GM19468 (cell line): ENCODE results near the gene ARHGEF4.

Source experiments
- ATAC-seq: cut with Tn5 transposase; IDR thresholded peaks from one replicate; pipeline ENCODE4 v1.9.1; 2021; ENCODE audit warnings: mild to moderate bottlenecking, moderate library complexity, moderate number of reproducible peaks; ENCODE audit not compliant: unreplicated experiment; ENCODE audit errors: extremely low read depth

Gene ARHGEF4, protein sequence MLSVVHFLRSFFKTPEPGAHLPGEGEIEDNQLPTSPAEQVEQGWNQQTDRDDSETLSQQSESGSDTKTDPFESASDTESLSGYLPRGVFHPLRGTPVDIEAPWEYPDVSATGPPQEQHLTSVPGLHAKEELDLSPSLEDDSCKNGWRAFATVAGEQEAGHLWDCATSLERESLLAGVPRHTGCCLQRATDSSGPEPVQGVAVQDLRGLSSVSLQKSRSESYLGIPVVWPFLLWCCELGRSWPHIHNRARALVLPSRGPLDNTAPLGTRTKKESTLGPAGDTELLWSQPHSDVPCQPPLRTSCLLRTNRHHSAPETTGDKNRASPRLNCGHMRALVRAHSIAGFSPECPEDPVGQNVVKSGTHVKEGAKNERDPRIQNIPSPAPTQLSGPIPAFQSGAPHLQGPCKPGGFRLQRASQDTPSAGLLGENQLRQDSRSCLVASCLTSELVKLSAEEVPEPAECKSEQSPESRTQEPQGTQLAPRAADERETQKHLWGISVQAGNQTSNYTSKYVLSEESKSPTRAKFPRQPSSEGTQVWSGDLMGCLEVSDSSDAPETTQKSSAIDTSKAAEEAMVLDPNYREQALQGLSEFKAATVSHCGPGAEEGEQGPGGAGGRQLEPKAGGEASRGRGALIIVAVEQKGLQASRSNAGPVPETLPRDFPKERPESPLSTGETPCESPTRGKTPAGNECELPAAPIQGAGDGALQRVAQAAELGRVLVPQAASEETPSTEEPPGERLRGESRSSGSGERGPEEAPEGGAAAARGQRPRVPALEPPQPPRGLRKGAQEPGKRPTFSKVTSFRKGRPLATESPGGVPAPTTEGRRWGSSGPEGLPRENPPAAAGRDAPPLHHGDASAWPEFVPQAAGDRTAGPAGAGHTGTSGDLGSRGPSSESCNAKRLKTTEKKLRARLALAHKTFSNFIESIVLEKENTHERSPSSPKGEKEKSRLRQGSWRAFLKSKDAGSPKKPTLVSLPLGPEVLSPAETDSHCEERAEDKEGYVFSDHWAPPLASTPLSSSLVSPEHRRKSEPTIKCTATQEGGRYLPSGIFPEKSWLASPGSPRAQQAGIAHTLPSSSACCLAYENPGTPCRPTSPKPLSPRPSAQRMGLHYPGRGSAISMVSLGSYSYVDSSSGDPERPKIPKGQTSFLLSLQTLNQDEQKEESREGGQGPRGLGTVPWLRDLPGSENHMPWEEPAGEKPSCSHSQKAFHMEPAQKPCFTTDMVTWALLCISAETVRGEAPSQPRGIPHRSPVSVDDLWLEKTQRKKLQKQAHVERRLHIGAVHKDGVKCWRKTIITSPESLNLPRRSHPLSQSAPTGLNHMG (N-terminal part only)

DNA sequence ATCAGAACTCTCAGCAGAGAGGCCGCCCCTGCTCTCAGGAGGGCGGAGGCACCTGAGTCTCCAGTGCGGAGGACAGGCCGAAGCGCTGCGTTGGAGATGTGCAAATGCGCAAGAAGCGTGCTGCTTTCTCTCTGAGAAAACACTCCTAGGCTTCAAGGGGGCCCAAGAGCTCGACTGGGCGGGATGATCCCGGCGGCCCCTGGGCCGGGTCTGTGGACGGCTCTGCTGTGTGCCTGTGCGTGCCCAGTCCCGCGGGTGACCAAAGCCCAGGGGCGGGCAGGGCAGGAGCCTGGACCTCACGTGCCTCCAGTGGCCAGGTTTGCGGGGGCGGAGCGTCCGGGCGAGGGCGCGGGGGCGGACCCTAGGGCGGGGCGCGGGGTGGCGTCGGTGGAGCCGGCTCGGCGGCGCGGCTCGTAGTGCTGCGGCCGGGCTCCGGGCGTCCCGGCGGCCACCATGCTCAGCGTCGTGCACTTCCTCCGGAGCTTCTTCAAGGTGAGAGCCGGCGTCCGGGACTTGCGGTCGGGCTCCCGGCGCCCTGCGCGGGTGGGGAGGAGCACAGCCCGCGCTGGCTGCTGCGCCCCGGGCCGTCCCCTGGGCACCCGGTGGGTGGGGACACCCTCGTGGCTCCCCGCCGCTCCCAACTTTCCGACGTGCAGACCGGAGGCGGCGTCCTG, at the start of gene ARHGEF4:
ARHGEF4 (plus strand) TSS at position 414 of the 674 bp plus-strand sequence; CDS start at position 454, 40 bp downstream.
- no peak for ATAC-seq

DNA sequence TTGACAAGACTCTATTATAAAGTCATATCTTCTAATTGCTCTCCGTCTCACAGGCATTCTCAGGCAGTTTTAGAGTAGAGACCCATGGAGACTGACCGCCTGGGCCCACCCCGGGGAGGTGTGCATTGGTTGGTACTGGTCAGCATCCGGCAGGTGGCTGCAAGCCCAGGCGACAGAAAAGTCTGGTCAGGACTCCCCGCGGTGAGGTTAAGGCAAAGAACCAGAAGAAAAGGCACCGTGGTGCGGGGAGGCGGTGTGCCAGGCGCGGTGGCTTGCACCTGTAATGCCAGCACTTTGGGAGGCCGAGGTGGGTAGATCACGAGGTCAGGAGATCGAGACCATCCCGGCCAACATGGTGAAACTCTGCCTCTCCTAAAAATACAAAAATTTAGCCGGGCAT, 48.9 kb upstream of the ARHGEF4 start:
- ATAC-seq, result no peak

DNA sequence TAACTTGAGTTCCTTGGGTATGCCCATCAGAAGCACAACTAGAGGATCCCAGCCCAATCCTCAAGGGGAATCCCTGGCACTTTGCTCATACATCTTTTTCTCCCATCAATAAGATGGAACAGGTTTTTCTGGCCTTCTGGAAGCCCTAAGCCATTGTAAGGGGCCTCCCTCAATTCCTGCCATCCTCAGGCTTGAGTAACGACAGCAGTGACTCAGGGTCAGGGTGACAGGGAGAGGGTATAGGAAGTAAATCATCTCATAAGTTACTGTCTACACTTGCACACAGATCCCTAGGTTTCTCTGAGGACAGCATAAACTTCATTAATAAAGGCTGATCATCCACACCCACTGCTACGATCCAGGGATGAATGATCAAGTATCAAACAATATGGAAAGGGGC, 46.4 kb upstream of the ARHGEF4 start:
- ATAC-seq, result no peak

DNA sequence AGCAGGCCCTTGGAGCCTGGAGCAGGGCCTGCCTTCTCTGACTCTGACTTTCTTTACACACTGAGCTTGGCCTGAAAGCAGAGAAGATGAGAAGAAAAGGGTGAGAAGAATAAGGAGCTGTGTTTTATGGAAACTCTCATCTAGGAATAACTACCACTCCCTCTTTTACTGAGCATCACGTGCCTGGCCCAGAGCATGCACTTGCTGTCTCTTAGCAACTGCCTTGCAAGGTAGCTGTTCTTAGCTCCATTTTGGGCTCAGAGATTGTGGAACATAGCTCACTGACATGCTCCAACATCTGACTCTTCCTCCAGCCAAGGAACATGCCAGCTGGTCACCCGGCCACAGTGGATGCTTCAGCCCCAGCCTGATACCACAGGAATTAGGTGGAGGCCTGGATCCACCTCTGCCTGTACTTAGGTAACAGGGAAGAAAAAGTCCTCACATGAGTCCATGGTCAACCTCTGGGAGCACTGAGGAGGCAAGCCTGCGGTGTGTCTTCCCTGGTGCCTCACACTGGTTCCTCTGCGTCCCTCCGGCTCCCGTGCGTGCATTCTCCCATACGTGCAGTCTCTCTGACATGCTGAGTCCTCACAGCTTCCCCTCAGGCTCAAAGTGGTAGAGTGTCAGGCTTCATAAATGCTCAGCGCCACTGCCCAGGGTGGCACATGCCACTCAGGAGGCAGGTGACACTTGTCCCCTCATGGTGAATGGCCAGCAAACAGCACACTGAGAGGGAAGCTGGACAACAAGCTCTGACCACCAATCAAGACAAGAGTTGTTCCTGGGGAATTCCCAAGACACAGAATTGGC, 45.7 kb upstream of the ARHGEF4 start:
- ATAC-seq, result no peak

DNA sequence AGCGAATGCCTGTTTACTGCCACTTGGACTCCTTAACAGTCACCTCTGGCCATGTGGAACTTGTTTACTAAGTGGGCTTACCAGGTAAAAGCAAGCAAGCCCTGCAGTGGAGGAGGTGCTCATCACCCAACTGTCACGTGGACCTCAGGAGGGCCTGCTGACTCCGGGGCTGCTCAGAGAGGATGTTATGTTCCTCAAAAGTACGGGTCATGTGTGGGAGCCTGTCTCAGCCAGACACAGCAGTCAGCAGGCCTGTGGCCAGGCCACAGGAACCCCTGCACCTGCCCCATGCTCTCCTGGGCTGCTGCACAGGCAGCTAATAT, 45.1 kb upstream of the ARHGEF4 start:
- ATAC-seq, result no peak

DNA sequence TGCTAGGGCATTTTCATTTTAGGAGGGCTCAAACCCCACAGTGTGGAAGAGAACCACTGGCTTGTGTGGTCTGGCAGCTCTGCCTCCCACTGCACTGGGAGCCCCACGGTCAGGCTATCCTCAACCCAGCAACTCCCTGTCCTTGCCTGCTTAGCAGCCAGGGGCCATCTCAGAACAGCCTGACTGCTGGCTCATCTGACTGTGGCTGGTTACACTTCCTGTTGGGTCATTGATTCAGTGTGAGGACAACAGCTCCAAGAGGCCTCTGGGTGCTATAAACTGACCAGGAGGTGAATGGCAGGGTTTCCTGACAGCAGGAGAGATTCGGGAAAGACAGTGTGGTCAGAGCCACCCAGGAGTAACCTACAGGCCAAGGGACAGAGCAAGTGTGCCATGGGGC, 41.3 kb upstream of the ARHGEF4 start:
- ATAC-seq, result no peak

DNA sequence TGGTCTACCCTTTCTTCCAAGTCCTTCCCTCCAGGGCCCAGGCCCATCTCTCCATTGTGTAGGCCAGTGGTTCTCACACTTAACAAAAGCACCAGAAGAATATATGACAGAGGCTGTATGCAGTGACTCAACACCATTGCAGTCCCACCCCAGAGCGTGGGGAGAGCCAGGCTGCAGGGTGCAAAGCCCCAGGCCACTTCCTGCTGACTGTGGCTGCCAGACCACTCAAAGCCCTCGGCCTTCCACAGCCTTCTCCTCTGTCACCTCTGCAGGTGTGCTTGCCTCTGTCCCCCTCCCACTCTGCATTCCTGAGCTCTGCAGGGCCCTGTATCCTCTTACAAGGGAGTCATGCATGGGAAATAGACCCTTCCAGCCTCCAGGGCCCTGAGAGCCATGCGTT, 40.4 kb upstream of the ARHGEF4 start:
- ATAC-seq, result no peak

DNA sequence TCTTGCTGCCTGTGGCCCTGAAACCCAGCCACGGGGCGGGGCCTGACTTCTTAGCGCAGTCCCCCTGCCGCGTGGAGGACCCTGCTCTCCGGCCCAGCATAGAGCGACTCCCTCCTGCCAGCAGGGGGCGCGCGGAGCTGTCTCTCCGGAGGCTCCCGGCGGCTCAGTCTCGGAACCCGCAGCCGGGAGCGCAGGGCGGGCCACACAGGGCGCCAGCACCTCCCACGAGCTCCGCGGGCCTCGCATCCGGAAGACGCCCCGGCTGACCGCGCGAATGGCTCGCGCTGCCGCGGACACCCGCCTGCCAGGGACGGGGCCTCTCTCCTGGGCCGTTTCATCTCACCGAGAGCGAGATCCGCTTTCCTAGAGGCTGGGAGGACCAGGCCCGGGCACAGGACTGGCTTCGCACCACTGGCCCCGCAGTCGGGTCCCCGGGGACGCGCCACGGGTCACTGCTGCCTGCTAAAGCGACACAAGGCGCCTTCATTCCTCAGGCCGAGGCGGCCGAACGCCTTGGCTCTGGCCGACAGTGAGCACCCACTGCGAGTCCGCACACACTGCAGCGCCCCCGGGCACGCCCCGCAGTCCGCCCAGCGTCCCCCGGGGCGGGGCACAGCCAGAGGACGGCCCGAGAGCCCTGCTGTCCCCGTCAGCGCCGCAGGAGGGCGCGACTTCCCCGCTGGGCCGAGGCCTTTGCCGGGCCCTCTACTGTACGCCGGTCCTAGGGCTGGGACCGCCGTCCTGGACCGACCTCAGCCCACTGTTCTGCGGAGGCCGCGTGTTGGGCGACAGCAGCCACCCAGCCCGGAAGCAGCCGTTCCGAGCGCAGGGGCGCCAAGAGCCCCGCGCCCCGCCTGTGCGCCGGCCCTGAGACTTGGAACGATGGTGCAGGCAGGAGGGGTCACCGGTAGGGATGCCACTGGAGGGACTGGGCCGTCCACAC, 39.0 kb upstream of the ARHGEF4 start:
- ATAC-seq, result peak; percentile 87

DNA sequence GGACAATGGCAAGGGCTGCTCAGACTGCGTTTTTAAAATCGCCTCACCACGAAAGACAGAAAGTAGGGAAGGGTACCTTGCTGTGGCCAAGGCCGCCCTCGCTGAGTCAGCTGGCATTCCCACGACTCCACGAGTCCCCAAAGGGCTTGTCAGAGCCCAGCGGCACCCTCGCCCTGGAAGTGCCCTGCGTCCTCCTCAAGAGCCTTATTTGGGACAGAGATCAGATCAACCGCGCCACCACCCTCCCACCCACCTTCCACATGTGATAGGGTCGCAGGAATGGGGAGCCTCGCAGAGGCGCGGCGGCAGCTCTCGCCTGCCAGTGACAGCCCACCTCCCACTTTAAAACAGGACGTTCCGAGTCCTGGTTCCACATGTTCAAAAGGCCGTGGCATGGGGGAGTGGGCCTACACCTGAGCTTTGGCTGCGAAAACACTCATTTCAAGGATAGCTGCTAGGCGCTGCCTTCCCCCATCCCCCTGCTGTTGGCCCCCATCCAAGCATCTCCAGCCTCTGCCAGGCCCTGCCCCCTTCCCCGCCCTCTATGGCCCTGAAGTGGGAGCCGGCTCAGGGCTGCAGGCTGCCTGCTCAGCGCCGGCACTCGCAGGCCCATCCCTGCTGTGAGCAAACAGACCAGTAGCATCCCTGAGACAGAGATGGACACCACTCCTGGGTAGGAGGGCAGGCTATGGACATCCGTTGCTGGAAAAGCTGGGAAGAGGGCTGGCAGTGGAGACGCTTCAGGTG, 38.1 kb upstream of the ARHGEF4 start:
- no peak for ATAC-seq

DNA sequence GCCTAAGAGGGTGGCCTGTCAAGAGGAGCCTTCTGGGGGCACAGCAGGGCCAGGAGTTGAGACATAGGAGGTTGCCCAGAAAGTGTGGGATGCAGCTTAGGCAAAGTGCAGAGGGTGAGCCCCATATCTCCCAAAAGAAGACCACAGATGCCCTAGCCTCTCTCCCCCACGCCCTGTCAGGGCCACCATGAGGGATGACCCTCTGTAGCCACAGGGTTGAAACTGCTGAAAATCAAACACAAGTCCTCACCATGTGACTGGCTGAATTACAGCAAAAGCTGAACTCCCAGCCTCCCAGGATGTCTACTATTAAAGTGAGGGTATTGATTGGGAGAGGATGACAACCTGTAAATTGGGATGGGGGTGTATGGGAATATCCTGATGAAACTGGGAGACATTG, 37.4 kb upstream of the ARHGEF4 start:
- ATAC-seq, result no peak

DNA sequence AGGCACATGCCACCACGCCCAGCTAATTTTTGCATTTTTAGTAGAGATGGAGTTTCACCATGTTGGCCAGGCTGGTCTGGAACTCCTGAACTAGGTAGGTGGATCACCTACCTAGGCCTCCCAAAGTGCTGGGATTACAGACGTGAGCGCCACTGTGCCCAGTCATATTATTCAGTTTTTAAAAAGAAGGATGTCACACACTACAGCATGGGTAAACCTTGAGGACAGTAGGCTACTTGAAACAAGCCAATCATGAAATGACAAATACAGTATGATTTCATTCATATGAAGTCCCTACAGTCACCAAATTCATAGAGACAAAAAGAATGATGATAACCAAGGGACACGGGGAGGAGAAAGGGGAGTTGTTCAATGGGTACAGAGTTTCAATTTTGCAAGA, 31.1 kb upstream of the ARHGEF4 start:
- no peak for ATAC-seq

DNA sequence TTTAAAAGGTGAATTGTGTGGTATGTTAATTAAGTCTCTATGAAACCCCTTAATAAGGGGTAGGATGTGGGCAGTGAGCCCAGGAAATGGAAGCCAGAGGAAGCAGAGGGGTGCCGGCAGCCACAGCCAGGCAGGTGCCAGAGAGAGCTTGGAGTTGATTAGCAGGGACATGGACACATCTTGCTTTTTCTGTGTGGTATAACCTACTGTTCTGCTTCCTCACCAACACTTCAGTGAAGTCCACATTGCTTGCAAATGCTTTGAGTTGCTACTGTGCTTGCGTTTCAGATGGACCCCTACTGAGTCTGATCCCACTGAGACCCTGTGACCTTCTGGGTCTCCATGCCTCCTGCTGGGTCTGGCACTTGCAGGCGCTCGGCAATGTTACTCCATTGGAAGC, 30.3 kb upstream of the ARHGEF4 start:
- no peak for ATAC-seq

DNA sequence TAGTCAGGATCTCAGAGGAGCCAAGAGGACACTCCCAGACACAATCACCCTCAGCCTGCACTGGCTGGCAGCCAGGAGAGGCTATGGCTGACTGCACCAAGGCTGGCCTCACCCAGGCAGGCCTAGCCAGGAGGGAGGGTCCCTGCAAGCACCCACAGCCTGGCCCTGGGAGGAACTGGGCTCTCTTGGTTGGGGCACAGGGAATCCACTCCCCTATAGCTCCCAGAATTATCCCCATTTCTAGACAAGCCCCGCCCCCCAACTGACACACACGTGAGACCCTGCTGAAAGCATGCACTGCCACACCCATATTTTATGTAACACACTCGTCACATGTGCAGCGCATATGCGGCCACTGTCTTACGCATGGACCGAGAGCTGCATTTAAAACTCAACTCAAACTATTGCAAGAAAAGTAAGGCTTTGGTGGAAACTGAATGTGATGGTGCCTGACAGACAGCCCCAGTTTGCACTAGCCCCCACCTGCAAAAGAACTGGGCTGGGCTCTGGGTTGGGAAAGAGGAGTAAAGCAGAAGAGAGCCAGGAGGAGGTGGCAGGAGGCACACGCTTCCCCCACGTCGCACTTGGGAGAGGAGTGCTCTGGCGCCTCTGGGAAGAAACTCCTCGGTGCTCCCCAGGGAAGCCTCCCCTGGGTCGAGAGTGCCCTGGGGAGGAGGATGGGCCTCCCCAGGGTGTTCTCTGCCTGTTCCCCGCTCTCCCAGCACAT, 28.9 kb upstream of the ARHGEF4 start:
- no peak for ATAC-seq

DNA sequence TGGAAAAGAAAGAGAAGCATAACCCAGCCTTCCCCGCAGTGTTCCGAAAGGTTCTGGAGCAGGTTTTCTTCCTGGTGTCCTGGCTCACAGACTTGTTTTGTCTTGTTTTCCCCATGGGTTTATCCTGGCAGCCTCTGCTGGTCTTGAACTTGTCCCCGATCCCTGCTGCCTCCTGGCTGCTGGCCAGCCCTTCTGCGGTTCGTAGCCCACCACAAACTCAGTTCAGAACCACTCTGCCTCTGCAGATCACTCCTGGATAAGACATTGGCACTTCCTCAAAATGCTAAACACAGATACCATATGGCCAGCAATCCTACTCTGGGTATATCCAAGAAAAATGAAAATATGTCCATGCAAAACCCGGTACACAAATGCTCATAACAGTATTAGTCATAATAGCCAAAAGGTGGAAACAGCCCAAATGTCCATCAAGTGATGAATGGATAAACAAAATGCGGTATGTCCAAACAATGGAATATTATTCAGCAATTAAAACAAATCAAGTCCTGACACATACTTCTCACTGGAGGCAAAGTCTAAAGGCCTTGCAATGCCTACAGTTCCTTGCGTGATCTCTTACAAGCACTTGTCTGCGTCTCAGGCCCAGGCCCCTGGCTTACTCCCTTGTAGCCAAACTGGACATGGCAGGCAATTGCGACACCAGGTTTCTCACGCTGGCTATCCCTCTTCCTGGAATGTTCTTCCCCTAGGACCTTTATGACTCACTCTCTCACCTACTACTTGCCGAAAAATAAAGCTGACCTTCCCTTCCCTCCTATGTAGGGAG, 28.0 kb upstream of the ARHGEF4 start:
- no peak for ATAC-seq

DNA sequence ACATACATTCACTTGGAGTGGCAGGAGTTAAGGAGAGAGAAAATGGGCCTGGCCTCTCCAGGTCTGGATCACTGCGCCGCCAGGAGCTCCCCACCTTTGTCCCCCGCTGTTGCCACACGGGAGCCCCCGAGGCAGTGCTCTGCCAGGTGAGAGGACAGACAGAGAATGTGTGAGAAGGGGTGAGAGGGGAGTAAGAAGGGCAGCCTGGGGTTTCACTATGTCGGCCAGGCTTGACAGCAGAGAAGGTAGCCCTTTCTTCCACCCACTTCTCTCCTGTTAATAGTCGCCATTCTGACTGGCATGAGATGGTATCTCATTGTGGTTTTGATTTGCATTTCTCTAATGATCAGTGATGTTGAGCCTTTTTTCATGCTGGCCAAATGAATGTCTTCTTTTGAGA, 26.2 kb upstream of the ARHGEF4 start:
- no peak for ATAC-seq

DNA sequence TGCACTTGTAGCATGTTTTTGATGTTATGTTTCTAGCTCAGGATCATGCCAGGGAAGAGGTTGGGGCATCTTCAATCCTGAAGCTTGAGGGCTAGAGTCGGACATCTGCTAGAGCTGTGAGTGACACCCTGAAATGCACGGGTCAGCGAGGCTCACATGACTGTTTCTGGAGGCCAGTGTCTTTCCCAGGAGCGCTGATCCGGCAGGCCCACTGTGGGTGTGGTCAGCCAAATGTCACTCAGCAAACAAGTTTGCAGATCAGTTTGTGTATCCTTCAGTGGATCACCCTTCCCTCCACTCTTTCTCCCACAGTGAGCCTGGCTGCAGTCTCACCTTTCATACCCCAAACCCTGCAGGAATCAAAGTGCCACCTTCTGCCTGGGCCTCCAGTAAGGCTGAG, 23.0 kb upstream of the ARHGEF4 start:
- ATAC-seq, result no peak
